HG03354 (cell line): ENCODE data around the gene DUSP9.

ENCODE experiments used
- ATAC-seq: cut with Tn5 transposase; IDR thresholded peaks from one replicate; pipeline ENCODE4 v1.9.1; 2021; ENCODE audit warnings: mild to moderate bottlenecking; ENCODE audit not compliant: unreplicated experiment, poor library complexity, severe bottlenecking

Gene DUSP9

GRCh38 chrX:153635388-153635787, 11.6 kb upstream of the DUSP9 start:
- no peak for ATAC-seq

DNA sequence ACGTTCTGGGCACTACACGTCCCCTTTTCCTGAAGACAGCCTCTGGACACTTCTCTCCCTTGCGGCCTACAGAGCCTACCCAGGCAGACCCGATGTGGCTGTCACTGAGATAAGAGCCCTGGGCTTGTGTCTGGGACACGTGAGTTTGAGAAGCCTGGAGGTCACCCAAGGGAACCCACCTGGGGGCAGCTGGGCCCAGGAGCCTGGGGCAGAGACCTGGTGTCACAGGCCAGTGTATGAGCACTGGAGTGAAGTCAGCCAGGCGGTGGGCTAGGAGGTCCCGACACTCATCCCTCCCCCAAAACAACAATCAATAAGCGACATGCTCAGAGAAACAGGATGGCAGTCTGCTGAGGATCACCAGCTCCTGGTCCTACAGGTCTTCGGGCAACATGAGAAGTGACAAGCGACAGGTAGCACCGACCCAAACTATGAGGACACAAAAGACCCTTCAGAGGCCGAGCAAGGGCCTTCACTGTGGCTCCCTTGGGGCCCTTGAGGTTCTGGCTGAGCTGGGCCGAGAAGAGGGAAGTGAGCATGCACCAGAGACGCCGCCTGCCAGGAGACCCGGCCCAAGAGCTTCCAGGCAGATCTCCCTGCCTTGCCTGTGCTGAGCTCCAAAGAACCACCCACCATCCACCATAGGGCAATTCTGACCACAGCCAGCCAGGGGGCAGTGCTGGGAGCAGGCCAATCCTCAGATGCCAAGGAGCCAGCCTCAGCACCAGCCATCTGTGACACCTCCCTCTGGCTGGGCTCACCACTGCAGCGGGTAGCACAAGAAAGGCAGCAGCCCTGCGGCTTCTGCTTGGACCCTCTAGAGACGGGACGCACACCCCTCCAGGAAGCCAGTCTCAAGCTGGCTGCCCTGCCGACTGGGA, 11.0 kb upstream of the DUSP9 start:
- ATAC-seq, result no peak

DNA sequence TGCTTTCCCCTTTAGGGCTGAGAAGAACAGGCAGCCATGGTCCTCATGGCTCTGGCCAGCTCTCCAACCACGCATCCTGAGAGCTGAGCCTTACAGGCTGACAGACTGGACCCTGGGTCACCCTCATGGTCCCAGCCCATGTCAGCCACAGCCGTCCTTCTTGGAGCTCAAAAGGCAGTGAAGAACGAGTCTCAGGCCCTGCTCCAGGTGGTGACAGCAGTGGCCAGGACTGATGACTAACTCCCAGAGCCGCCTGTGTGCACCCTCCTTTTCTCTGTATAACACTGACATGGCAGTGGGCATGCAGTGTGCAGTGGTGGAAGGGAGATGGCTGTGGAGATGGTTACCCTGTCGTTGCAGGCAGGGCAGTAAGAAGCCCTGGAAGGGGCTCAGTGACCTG, 10.3 kb upstream of the DUSP9 start:
- ATAC-seq, result no peak

GRCh38 chrX:153637121-153638040, 9.6 kb upstream of the DUSP9 start:
- no peak for ATAC-seq

DNA sequence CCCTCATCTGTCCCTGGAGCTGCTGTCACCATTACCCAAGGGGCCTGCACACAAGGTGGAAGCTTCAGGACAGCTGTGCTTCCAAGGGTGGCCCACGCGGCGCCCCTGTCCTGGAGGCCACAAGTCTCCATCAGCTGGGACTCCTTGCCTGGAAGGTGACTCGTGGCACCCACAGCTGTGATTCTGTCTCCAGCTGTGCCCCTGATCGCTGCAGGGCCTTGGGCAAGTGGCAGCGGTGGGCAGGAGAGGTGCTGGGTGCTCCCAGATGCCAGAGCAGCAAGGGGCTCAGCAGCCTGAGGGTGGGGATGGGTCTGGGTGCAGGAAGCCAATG, 9.0 kb upstream of the DUSP9 start:
- ATAC-seq, result no peak

- no peak for ATAC-seq
These were observed 8.4 kb upstream of the DUSP9 start for GRCh38 chrX:153638436-153639176.

- ATAC-seq, result no peak
These were observed 7.6 kb upstream of the DUSP9 start for GRCh38 chrX:153639177-153640044.

DNA sequence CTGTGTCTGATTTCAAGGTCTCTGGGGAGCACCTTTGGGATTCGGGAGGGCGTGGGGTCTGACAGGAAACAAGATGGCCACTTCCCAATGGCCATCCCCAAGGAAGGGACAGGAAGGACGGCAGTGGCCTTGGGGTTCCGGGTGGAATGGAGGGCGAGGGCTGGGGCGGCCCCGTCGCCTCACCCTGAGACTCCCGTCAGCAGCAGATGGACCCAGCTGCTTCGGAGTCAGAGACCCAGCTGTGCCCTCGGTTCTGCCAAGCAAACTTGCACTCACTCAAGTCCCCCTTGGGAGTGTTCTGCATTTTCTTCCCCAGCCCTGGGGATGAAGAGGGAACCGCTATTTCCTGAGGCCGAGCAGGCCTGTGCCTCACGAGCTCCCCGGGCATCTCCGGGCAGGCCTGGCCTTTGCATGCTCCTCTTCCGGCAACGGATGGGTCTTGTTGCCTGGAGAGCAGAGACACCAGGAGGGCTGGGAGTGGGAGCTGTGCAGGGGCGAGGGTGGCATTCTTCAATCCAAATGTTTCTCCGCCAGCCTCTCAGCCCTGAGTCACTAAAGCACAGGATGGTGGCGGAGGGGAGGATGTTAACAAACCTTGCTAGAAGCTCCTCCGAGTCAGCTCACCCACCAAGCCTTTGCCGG, 6.8 kb upstream of the DUSP9 start:
- ATAC-seq, result no peak

- no peak for ATAC-seq
These were observed 6.0 kb upstream of the DUSP9 start for GRCh38 chrX:153640736-153641575.

- ATAC-seq, result no peak
These were observed 5.4 kb upstream of the DUSP9 start for GRCh38 chrX:153641627-153642026.

DNA sequence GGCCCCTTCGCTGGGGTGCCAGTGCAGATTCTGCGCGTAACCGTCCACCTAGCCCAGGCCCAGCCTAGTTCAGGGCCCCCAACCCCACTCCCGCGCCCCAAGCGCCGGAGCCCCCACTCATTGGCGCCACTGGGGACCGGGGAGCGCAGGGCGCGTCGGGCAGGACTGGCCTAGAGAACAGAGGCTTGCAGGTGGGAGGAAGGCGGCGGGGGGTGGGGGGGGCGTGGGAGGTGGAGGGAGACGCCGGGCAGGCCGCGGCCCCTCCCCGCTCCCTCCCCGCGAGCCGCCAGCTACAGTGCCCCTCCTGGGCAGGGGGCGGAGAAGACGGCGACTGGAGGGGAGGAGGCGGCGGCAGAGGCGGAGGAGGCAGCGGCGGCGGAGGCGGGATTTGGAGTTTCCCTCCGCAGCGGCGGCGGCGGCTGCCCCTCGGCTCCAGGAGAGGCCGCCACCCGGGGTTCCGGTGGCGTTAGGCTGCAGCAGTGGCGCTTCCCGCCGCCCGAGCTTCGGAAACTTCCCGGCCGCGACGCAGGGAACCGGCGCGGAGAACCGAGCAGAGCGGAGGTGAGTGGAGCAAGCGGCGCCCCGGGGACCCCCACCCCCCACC, 4.8 kb upstream of the DUSP9 start:
- ATAC-seq, result no peak

GRCh38 chrX:153642655-153643430, 4.2 kb upstream of the DUSP9 start:
- no peak for ATAC-seq

DNA sequence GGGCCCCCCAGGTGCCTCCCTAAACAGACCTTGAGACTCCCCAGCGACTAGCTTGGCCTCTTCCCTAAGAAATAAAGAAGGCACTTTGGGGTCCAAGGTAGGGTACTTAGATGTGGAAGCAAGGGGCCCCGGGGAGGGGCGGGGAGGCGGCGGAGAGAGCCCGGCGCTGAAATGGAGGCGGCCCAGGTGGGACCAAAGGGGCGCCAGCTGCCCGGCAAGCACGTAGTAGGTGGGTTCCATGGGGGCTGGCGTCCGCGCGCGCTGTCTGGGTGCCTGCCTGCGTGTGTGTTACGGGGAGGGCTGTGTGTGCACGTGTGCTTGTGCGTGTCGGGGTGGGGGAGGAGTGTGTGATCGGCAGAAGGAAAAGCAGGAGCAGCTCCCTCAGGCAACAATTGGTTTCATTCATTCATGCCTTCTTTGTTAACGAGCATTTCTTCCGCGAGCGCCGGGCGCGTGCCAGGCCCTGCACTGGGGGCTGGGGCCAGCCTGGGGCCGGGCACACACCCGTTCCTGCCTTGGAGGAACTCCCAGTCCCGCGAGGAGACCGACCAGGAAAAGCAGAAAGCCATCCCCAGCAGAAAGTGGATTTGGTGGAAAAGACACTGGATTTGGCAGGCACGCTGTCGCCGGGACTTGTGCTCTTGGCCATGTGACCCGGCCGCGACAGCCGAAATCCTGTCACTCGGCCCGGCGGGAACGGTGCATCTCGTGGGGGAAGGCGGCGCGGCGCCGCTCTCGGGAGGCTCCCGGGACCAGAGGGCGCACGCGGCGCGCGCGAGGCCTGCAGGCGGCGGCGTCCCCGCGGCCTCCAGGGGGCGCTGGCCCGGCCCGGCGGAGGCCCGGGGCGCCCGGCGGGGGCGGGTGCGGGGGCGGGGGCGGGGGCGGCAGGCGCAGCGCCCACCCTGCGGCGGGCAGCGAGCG, 3.3 kb upstream of the DUSP9 start:
- no peak for ATAC-seq

DNA sequence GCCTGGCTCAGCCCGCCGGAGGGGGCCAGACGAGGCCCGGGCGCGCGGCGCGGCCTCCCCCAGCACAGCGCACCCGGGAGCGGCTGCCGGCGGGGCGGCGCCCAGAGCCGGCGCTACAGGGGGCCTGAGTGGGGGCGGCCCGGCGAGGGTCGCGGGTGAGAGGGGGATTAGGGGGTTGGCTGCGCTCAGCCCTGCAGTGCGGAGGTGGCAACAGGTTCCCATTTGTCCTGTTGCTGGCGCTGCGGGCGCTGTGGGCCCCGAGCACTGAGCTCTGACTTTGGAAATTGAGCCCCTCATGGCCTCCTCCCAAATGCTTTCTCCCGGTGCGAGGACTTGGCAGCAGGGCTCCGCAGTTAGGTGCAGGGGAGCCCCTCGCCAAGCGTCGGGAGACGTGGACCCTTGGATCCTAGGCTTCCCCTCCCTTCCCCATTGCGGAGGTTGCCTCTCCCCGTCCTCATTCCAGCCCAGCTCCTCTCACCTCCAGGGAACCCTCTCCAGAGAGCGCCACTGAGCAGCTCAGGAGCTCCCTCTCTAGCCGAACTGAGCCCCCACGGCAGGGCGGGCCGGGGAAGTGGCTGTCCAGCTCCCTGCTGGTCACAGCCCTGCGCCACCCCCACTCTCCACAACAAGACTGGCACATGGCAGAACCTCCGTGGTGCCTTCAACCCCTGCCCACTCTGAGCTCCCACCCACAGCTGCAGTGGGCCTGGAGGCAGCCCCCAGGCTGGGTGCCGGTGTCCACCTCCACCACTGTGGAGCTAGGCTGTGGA, 2.5 kb upstream of the DUSP9 start:
- ATAC-seq, result no peak

- ATAC-seq, result no peak
These were observed 1.9 kb upstream of the DUSP9 start for GRCh38 chrX:153645151-153645550.
